SU-DHL-6 (cell line): ENCODE measurements around the gene CPB2.

Experiments
- H2AFZ ChIP-seq: fragments of 200-600 bp; sonication (generic); 2 replicates; pipeline ENCODE4 v1.6.1; 2014; ENCODE audit warnings: low read depth, mild to moderate bottlenecking, moderate library complexity, mixed read lengths, antibody characterized with exemption, low read length; ENCODE audit not compliant: severe bottlenecking
- H3F3A ChIP-seq: fragments of 200-600 bp; shearing (Covaris generic); 2 replicates; pipeline ENCODE4 v1.6.0; 2016; ENCODE audit warnings: antibody characterized with exemption, mild to moderate bottlenecking; ENCODE audit not compliant: insufficient read depth
- H3K27ac ChIP-seq: fragments of 200-600 bp; sonication (generic); 2 replicates; pipeline ENCODE4 v1.5.1; 2016; ENCODE audit warnings: low read depth, mild to moderate bottlenecking, low read length, moderate library complexity, mixed read lengths
- H3K27me3 ChIP-seq: fragments of 200-600 bp; sonication (generic), shearing (Covaris generic); 2 replicates; pipeline ENCODE4 v1.6.0; 2014; ENCODE audit warnings: mild to moderate bottlenecking, low read length
- H3K36me3 ChIP-seq: fragments of 200-600 bp; sonication (generic); 2 replicates; pipeline ENCODE4 v1.6.1; 2014; ENCODE audit warnings: mild to moderate bottlenecking, low read length, mixed read lengths
- H3K4me2 ChIP-seq: fragments of 300-600, 200-600 bp; shearing (Covaris generic), sonication (generic); 2 replicates; pipeline ENCODE4 v1.6.0; 2014; ENCODE audit warnings: low read length, low read depth, mild to moderate bottlenecking; ENCODE audit not compliant: poor library complexity, severe bottlenecking
- H3K4me3 ChIP-seq: fragments of 200-600 bp; sonication (generic); 2 replicates; pipeline ENCODE4 v1.5.1; 2014; ENCODE audit warnings: antibody characterized with exemption, low read length, mild to moderate bottlenecking, mixed read lengths; ENCODE audit not compliant: insufficient read depth, poor library complexity, severe bottlenecking
- H3K79me2 ChIP-seq: fragments of 200-600 bp; sonication (generic); 2 replicates; pipeline ENCODE4 v1.6.1; 2014; ENCODE audit warnings: mild to moderate bottlenecking, low read length, moderate library complexity; ENCODE audit not compliant: insufficient read depth
- H3K9ac ChIP-seq: fragments of 200-600 bp; sonication (generic); 2 replicates; pipeline ENCODE4 v1.7.0; 2014; ENCODE audit warnings: mild to moderate bottlenecking, low read length
- H3K9me2 ChIP-seq: fragments of 200-600 bp; sonication (generic); replicated peaks from 2 replicates; pipeline ENCODE4 v1.6.1; 2014; ENCODE audit warnings: low read length; ENCODE audit not compliant: insufficient read depth
- H3K9me3 ChIP-seq: fragments of 200-600 bp; sonication (generic); 2 replicates; pipeline ENCODE4 v1.6.1; 2014; ENCODE audit warnings: low read length, mixed read lengths; ENCODE audit not compliant: insufficient read depth
- H4K20me1 ChIP-seq: fragments of 200-600 bp; sonication (generic); 2 replicates; pipeline ENCODE4 v1.6.1; 2014; ENCODE audit warnings: low read depth, mild to moderate bottlenecking, antibody characterized with exemption, low read length, moderate library complexity, mixed read lengths
- EZH2phosphoT487 ChIP-seq: fragments of 200-600 bp; sonication (generic), shearing (Covaris generic); conservative IDR thresholded peaks from 2 replicates; pipeline ENCODE4 v1.6.1; 2018; ENCODE audit warnings: mild to moderate bottlenecking, antibody characterized with exemption, low read length, moderate library complexity, mixed read lengths
- TF ChIP-seq, protein P1 (sequence below): fragments of 200-600 bp; sonication (generic); IDR thresholded peaks from one replicate; pipeline ENCODE4 v1.5.1; 2017; ENCODE audit warnings: antibody characterized with exemption, mild to moderate bottlenecking, low read length, moderate library complexity; ENCODE audit not compliant: insufficient read depth, poor library complexity, severe bottlenecking

The CPB2 gene

DNA sequence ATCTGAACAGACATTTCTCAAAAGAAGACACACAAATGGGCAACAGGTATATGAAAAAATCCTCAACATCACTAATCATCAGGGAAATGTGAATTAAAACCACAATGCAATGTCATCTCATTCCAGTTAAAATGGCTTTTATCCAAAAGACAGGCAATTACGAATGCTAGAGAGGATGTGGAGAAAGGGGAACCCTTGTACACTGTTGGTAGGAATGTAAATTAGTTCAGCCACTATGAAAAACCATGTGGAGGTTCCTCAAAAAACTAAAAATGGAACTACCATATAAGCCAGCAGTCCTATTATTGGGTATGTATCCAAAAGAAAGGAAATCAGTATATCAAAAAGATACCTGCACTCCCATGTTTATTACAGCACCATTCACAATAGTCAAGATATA, 27.6 kb downstream of the CPB2 start:
- Histone ChIP-seq H3K27me3 (no peaks in the 10 kb centered on the region), H3K9ac (no peak overlapping the region), H3K36me3 (no peaks in the 10 kb centered on the region), H3K79me2 (no peaks in the 10 kb centered on the region), H3K9me3 (no peaks in the 10 kb centered on the region), H3F3A (no peaks in the 10 kb centered on the region), H4K20me1 (no peaks in the 10 kb centered on the region), H3K9me2 (no peaks in the 10 kb centered on the region), H3K4me2 (no peak overlapping the region), H3K27ac (no peak overlapping the region), H2AFZ (no peak overlapping the region), H3K4me3 (no peak overlapping the region)
- TF ChIP-seq, protein P1, sequence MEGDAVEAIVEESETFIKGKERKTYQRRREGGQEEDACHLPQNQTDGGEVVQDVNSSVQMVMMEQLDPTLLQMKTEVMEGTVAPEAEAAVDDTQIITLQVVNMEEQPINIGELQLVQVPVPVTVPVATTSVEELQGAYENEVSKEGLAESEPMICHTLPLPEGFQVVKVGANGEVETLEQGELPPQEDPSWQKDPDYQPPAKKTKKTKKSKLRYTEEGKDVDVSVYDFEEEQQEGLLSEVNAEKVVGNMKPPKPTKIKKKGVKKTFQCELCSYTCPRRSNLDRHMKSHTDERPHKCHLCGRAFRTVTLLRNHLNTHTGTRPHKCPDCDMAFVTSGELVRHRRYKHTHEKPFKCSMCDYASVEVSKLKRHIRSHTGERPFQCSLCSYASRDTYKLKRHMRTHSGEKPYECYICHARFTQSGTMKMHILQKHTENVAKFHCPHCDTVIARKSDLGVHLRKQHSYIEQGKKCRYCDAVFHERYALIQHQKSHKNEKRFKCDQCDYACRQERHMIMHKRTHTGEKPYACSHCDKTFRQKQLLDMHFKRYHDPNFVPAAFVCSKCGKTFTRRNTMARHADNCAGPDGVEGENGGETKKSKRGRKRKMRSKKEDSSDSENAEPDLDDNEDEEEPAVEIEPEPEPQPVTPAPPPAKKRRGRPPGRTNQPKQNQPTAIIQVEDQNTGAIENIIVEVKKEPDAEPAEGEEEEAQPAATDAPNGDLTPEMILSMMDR: no peak
- TF ChIP-seq EZH2phosphoT487: no peak

DNA sequence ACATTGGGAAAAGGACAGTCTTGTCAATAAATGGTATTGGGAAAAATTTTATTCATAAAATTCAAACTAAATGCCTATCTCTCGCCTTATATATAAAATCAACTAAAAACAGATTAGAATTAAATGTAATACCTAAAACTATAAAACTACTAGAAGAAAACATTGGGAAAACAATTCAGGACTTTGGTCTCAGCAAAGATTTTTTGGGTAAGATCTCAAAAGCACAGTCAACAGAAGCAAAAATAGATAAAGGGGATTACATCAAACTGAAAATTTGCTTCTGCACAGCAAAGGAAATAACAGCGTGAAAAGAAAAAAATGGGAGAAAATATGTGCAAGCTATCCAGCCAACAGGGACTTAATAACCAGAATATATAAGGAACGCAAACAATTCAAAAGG, 28.0 kb downstream of the CPB2 start:
- H3K27ac ChIP-seq: no peak overlapping the region
- TF ChIP-seq EZH2phosphoT487: no peak
- TF ChIP-seq, protein P1: no peak
- no peaks in the 10 kb centered on the region for H3K9me2 ChIP-seq

DNA sequence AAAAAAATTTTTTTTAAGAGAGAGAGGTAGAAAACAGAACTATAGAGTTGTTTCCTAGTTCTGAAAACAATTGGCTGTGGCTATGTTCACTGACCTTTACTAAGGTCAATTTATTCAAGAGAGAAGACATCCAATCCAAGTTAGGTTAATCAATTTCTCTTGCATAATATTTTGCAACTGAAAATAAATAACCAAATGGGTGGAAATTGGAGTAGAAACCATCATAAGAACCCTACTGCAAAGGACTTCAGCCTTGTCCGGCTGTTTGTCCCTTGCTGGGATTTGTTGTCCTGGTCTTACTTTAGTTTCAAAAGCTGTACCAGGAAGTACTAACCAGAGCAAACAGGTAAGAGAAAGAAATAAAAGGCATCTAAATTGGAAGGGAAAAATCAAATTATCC, 29.0 kb downstream of the CPB2 start:
- no peaks in the 10 kb centered on the region for H3K27me3 ChIP-seq
- TF ChIP-seq EZH2phosphoT487: no peak
- TF ChIP-seq, protein P1: no peak
- H3K36me3 ChIP-seq: no peaks in the 10 kb centered on the region
- H3F3A ChIP-seq: no peaks in the 10 kb centered on the region
- no peaks in the 10 kb centered on the region for H3K9me2 ChIP-seq
- no peak overlapping the region for H3K27ac ChIP-seq
- H2AFZ ChIP-seq: no peak overlapping the region
- no peak overlapping the region for H3K9ac ChIP-seq
- H3K4me2 ChIP-seq: no peak overlapping the region
- H3K9me3 ChIP-seq: no peaks in the 10 kb centered on the region
- H3K79me2 ChIP-seq: no peaks in the 10 kb centered on the region
- no peaks in the 10 kb centered on the region for H4K20me1 ChIP-seq
- no peak overlapping the region for H3K4me3 ChIP-seq

More for the DNA sequence above, 28.0 kb downstream of the CPB2 start:
- Histone ChIP-seq H3K36me3 (no peaks in the 10 kb centered on the region), H3F3A (no peaks in the 10 kb centered on the region), H3K79me2 (no peaks in the 10 kb centered on the region), H3K4me3 (no peak overlapping the region), H3K9me3 (no peaks in the 10 kb centered on the region), H3K9ac (no peak overlapping the region), H3K27me3 (no peaks in the 10 kb centered on the region), H3K4me2 (no peak overlapping the region), H4K20me1 (no peaks in the 10 kb centered on the region), H2AFZ (no peak overlapping the region)

DNA sequence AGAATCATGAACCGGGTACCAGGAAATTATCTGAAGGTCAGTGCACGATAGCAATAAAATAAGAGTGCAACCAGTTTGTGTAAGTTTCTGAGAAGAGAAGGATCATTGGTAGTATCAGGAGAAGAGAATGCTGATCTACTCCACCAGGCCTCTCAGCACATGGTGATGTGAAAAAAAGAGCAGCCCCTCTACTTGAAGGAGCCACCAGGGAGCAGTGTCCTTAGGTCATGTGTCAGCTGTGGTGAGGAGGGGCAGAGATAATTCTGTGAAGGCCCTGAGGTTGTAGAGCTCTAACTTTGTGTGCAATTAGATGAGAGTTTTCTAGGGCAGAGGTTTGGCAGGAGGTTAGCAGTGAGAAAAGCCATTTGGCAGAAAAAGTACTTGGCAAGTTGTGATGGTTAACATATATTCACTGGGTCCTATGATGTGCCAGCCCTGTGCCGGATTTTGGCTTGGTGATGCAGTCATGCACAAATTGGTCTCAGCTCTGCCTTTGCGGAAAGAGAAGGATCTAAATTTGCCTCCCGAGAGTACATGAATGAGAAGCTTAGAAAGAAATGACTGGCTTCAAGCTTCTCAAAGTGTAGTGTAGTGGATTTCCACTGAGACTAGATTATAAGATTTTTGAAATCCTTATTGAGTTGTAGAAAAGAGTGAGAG, 33.1 kb downstream of the CPB2 start:
- H3K36me3 ChIP-seq: no peaks in the 10 kb centered on the region
- no peaks in the 10 kb centered on the region for H3K9me3 ChIP-seq
- H4K20me1 ChIP-seq: no peaks in the 10 kb centered on the region
- no peaks in the 10 kb centered on the region for H3K79me2 ChIP-seq
- no peaks in the 10 kb centered on the region; the same call in 1 of the 2 replicates for H3F3A ChIP-seq
- H3K9ac ChIP-seq: no peak overlapping the region
- H3K27me3 ChIP-seq: no peaks in the 10 kb centered on the region
- H2AFZ ChIP-seq: no peak overlapping the region
- no peak overlapping the region for H3K27ac ChIP-seq
- no peak overlapping the region for H3K4me2 ChIP-seq
- no peak overlapping the region for H3K4me3 ChIP-seq
- H3K9me2 ChIP-seq: no peaks in the 10 kb centered on the region
- TF ChIP-seq, protein P1: no peak
- TF ChIP-seq EZH2phosphoT487: no peak
